Measurements from ENCODE around the gene TRIP13.

GRCh38 chr5:891117-891836 is 1.4 kb upstream of the TRIP13 start:
- TF ChIP-seq CTCF (IDR thresholded peaks at IDR 0.05) (no peak), POLR2A (IDR thresholded peaks at IDR 0.05) (no peak)

All from lower leg skin (tissue), 3 donors.